HepG2 (cell line): ENCODE measurements around the gene TRPC4.

Experiments used
- BCL6 ChIP-seq: IDR thresholded peaks from 2 replicates; pipeline ENCODE4 v1.6.1; 2016; ENCODE audit warnings: missing genetic modification reagents, missing compliant biosample characterization
- CTCF ChIP-seq: sonication (generic); formaldehyde crosslinking; IDR thresholded peaks from 2 replicates; pipeline ENCODE4 v1.5.0; 2020; ENCODE audit warnings: mild to moderate bottlenecking, missing genetic modification reagents, moderate library complexity
- KDM1A ChIP-seq: IDR thresholded peaks from 2 replicates; pipeline ENCODE4 v1.6.1; 2016; ENCODE audit warnings: missing compliant biosample characterization
- ONECUT2 ChIP-seq: sonication (generic); formaldehyde crosslinking; IDR thresholded peaks from 2 replicates; pipeline ENCODE4 v1.4.0; 2020; ENCODE audit warnings: missing genetic modification reagents
- ZNF441 ChIP-seq: sonication (generic); formaldehyde crosslinking; IDR thresholded peaks from 2 replicates; pipeline ENCODE4 v1.7.0; 2021; ENCODE audit warnings: missing genetic modification reagents, borderline replicate concordance
- ZNF720 ChIP-seq: sonication (generic); formaldehyde crosslinking; IDR thresholded peaks from 2 replicates; pipeline ENCODE4 v1.4.0; 2020; ENCODE audit warnings: missing genetic modification reagents
- TF ChIP-seq, protein P1 (sequence below): sonication (generic); formaldehyde crosslinking; conservative IDR thresholded peaks from 2 replicates; pipeline ENCODE4 v1.5.0; 2020; ENCODE audit warnings: missing genetic modification reagents

DNA sequence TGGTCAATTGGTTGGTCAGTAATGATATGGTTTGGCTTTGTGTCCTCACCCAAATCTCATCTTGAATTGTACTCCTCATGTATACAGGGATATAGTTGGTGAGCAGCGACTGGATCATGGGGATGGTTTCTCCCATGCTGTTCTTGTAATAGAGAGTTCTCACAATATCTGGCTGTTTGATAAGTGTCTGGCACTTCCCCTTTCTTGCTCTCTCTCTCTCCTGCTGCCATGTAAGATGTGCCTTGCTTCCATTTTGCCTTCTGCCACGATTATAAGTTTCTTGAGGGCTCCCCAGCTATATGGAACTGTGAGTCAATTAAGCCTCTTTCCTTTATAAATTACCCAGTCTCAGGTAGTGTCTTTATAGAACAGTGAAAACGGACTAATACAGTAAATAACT, 120.7 kb downstream of the TRPC4 start:
- TF ChIP-seq CTCF (CRISPR knock-in tag) (no peak), ZNF441 (CRISPR knock-in tag) (no peak), ONECUT2 (CRISPR knock-in tag) (no peak), ZNF720 (CRISPR knock-in tag) (no peak), KDM1A (CRISPR knock-in tag) (no peak), BCL6 (no peak)
- TF ChIP-seq, protein P1, sequence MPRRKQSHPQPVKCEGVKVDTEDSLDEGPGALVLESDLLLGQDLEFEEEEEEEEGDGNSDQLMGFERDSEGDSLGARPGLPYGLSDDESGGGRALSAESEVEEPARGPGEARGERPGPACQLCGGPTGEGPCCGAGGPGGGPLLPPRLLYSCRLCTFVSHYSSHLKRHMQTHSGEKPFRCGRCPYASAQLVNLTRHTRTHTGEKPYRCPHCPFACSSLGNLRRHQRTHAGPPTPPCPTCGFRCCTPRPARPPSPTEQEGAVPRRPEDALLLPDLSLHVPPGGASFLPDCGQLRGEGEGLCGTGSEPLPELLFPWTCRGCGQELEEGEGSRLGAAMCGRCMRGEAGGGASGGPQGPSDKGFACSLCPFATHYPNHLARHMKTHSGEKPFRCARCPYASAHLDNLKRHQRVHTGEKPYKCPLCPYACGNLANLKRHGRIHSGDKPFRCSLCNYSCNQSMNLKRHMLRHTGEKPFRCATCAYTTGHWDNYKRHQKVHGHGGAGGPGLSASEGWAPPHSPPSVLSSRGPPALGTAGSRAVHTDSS (CRISPR knock-in tag): no peak
